Activated B cell treated with CpG ODN at 0.5 μM for 24 hours (primary cell): Measurements from ENCODE around the gene MRPL53. TPM values are rescaled to one million over a fixed set of nuclear protein-coding genes. Genes with fewer than 3 reads are reported as not detected.
A peak's percentile ranks its signal among the peaks of the same experiment; 100 is the strongest.

Experiments
- ATAC-seq: fragments of 200-7000 bp; cut with Tn5 transposase; one replicate; pipeline ENCODE4 v1.10.0; 2021; ENCODE audit warnings: low read depth, mild to moderate bottlenecking, moderate library complexity
- CTCF ChIA-PET: fragments of 350-600 bp; sonication (Branson Sonifier 250); formaldehyde crosslinking; loops from one replicate; lab custom pipeline; 2021; ENCODE audit warnings: antibody characterized with exemption; lab: Charles Lee
- POLR2A ChIA-PET: fragments of 350-600 bp; sonication (Branson Sonifier 250); formaldehyde crosslinking; loops from one replicate; lab custom pipeline; 2021; ENCODE audit warnings: antibody characterized with exemption; lab: Charles Lee
- DNase-seq: peaks from one replicate; pipeline ENCODE4 v3.0.0; 2022
- H3K27ac Mint-ChIP-seq: one replicate; pipeline ENCODE4 v1.8.0; 2020; ENCODE audit warnings: mixed read lengths
- H3K27me3 Mint-ChIP-seq: one replicate; pipeline ENCODE4 v1.8.0; 2021; ENCODE audit warnings: mixed read lengths
- H3K36me3 Mint-ChIP-seq: one replicate; pipeline ENCODE4 v1.8.0; 2021; ENCODE audit warnings: low read depth, mixed read lengths
- H3K4me1 Mint-ChIP-seq: one replicate; pipeline ENCODE4 v1.8.0; 2021; ENCODE audit warnings: mixed read lengths
- H3K4me3 Mint-ChIP-seq: one replicate; pipeline ENCODE4 v1.8.0; 2020; ENCODE audit warnings: mild to moderate bottlenecking, mixed read lengths
- H3K9me3 Mint-ChIP-seq: one replicate; pipeline ENCODE4 v1.8.0; 2020; ENCODE audit warnings: mixed read lengths
- intact Hi-C: fragments of 100-400 bp; cut with micrococcal nuclease; formaldehyde crosslinking; loops from one replicate; pipeline ENCODE4 v1.15.1; 2024
- total RNA-seq: library from RNA; stranded (reverse); gene quantifications from 2 replicates; pipeline ENCODE4 v1.2.3, GENCODE V29; 2022
- TF ChIP-seq, protein P1 (sequence below): fragments of 200-600 bp; IDR thresholded peaks from one replicate; pipeline ENCODE4 v1.8.0; 2022; ENCODE audit warnings: antibody characterized with exemption, mild to moderate bottlenecking

The MRPL53 gene
- total RNA-seq, 1 donor from 2014 or later: 86.9 TPM

DNA sequence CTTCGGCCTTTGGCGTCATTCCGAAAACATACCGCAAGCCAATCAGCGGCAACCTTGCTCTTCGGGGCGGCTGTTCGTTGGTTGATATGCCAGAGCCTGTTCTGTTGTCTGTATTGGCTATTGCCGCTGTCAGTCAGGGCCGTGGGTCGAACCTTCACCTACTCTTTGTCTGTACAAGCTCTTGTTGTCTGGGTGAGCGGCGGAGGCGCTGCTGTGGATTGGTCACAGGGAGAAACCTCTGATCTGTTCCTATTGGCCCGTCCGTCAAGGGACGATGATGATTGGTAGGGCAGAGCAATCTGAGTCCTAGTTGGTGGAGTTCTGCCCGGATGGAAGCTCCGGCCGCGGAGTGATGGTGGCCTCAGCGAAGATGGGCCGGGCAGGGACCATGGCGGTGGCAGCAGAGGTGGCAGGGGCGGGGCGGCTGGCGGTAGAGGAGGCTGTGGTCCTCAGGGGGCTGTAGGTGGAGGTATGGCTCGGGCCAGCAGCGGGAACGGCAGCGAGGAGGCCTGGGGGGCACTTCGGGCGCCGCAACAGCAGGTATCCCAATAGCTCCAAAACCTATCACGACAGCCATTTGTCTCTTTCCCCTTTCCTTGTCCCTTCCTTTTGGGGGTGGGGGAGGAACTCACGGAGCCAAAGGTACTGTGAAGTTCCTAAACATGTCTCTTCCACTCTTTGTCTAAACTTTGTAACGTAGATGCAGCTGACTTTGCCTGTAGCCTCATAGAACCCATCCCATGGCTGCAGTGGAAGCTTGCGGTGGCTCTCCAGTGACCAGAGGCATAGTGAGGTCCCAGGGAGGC is 14.1 kb downstream of the MRPL53 start, which contains the start of gene WBP1:
WBP1 (plus strand) TSS at position 307 of the 806 bp plus-strand sequence; CDS start at position 472, 165 bp downstream.
- ChIA-PET POLR2A (interaction anchor here (0.7 to 10.0 kb wide), 27 partner anchors 9 to 1224 kb away, joined by 3 to 127 read pairs (median 6); partner anchors contain the start of genes AUP1, C2orf81, CCDC142 and CCT7), CTCF (interaction anchor here (0.8 to 3.0 kb wide), 4 partner anchors 15 to 128 kb away, joined by 3 to 11 read pairs (median 3); partner anchors contain the start of gene MRPL53)
- TF ChIP-seq, protein P1, sequence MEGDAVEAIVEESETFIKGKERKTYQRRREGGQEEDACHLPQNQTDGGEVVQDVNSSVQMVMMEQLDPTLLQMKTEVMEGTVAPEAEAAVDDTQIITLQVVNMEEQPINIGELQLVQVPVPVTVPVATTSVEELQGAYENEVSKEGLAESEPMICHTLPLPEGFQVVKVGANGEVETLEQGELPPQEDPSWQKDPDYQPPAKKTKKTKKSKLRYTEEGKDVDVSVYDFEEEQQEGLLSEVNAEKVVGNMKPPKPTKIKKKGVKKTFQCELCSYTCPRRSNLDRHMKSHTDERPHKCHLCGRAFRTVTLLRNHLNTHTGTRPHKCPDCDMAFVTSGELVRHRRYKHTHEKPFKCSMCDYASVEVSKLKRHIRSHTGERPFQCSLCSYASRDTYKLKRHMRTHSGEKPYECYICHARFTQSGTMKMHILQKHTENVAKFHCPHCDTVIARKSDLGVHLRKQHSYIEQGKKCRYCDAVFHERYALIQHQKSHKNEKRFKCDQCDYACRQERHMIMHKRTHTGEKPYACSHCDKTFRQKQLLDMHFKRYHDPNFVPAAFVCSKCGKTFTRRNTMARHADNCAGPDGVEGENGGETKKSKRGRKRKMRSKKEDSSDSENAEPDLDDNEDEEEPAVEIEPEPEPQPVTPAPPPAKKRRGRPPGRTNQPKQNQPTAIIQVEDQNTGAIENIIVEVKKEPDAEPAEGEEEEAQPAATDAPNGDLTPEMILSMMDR: no peak
- intact Hi-C loops: loop anchor here (1.0 to 5.0 kb wide), 5 partner anchors 14 to 276 kb away; partner anchors contain the start of genes AUP1, HTRA2, MRPL53 and PCGF1
- Mint-ChIP-seq H3K36me3 (peaks cover 60% of the 10 kb centered on the region), H3K27me3 (no peaks in the 10 kb centered on the region), H3K9me3 (no peaks in the 10 kb centered on the region), H3K27ac (peak within 1 kb of the TSS; percentile 100), H3K4me1 (peaks cover 62% of the 10 kb centered on the region), H3K4me3 (peak within 1 kb of the TSS; percentile 99)
- DNase-seq (peak; percentile 87), ATAC-seq (peak; percentile 81)

DNA sequence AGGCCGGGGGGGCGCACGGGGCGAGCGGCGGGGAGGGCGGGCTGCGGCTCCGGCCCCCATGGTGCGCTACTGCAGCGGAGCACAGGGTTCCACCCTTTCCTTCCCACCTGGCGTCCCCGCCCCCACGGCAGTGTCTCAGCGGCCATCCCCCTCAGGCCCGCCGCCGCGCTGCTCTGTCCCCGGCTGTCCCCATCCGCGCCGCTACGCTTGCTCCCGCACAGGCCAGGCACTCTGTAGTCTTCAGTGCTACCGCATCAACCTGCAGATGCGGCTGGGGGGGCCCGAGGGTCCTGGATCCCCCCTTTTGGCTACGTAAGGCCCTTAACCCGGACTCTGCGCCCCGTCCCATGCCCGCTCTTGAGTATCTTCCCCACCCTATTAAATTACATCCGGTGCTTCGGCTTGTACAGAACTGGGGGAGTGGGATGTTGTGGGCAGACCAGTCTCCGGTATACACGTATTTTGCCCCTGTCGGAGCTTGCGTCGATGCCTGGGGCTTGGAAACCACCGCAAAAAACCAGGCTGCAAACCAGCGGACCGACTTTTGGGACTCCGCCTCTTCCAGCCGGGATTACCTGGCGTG is 14.8 kb downstream of the MRPL53 start:
- TF ChIP-seq, protein P1: no peak
- Mint-ChIP-seq H3K4me3 (peak overlapping the region; percentile 99), H3K27me3 (no peaks in the 10 kb centered on the region), H3K27ac (peak overlapping the region; percentile 100), H3K9me3 (no peaks in the 10 kb centered on the region), H3K36me3 (peaks cover 54% of the 10 kb centered on the region), H3K4me1 (peaks cover 62% of the 10 kb centered on the region)
- ChIA-PET CTCF (interaction anchor here (1.0 to 3.0 kb wide), 2 partner anchors 23 to 128 kb away, joined by 3 to 11 read pairs; no protein-coding TSS in a partner anchor), POLR2A (interaction anchor here (0.7 to 10.0 kb wide), 25 partner anchors 10 to 279 kb away, joined by 3 to 127 read pairs (median 8); partner anchors contain the start of genes AUP1, C2orf81, CCDC142 and DQX1)
- peak; percentile 42 for ATAC-seq
- intact Hi-C loops: loop anchor here (1.0 to 5.0 kb wide), 6 partner anchors 8 to 275 kb away; partner anchors contain the start of genes AUP1, HTRA2, MOGS and MRPL53
- peak; percentile 86 for DNase-seq

DNA sequence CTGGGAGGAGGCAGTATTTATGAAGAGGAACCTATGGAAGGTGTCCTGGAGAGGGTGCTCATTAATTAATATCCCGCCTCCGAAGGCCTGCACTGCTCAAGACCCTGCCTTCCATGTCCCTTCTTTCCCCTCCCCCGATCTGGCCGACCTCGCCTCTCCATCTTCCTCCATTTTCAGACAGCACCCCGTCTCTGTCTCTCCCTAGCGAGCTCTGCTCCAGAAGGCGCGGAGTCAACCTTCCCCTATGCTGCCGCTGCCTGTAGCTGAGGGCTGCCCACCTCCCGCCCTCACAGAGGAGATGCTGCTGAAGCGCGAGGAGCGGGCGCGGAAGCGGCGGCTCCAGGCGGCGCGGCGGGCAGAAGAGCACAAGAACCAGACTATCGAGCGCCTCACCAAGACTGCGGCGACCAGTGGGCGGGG is 15.3 kb downstream of the MRPL53 start:
- Mint-ChIP-seq H3K4me1 (peaks cover 65% of the 10 kb centered on the region), H3K4me3 (peak overlapping the region; percentile 99), H3K27ac (peak overlapping the region; percentile 100), H3K9me3 (no peaks in the 10 kb centered on the region), H3K27me3 (no peaks in the 10 kb centered on the region), H3K36me3 (peaks cover 49% of the 10 kb centered on the region)
- DNase-seq: no peak
- POLR2A ChIA-PET: interaction anchor here (1.0 to 10.0 kb wide), 16 partner anchors 10 to 275 kb away, joined by 4 to 127 read pairs (median 11); partner anchors contain the start of genes AUP1, C2orf81, CCDC142 and DOK1
- intact Hi-C loops: loop anchor here (1.0 to 5.0 kb wide), 2 partner anchors 8 to 275 kb away; partner anchors contain the start of gene MOGS
- ATAC-seq: no peak
- CTCF ChIA-PET: interaction anchor here (0.9 to 3.0 kb wide), 3 partner anchors 26 to 129 kb away, joined by 3 to 11 read pairs (median 7); partner anchors contain the start of genes C2orf81, CCDC142, TTC31 and WDR54
- TF ChIP-seq, protein P1: no peak

DNA sequence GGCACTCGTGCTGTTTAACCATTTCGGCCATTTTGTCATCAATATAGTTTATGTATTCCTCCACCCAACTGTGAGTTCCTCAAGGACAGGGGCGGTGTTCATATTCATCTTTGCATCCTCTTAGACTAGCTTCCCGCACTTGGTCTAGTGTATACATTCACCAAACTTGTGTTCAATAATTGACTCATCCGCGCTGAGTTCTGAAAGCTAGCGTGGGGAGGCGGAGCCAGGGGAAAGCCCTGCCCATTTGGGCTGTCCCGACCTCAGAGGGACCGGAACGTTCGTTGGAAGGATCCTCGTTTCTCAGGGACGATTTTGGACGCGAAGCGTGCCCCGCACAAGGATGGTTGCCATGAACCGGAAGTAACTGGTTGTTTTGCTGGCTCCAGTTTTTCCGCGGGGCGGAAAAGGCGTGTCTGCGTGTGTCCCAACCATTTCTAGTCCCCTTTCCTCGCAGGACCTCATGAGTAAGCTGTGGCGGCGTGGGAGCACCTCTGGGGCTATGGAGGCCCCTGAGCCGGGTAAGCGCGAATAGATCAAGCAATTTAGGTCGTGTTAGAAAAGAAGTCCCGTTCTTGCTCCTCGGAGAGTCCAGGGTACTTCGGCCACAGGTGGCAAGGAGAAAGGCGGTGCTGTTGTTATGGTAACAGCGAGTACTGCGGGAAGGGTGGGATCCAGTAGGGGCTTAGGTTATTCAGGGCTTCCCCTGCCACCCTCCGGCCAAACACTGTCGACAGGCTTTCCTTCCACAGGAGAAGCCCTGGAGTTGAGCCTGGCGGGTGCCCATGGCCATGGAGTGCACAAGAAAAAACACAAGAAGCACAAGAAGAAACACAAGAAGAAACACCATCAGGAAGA is 17.6 kb downstream of the MRPL53 start, which contains the start of gene INO80B:
INO80B (plus strand) TSS at position 434 of the 858 bp plus-strand sequence; CDS start at position 464, 30 bp downstream.
- ATAC-seq: peak; percentile 47
- intact Hi-C loops: loop anchor here (1.0 to 5.0 kb wide), 8 partner anchors 15 to 1220 kb away; partner anchors contain the start of genes AUP1, C2orf81, CCT7 and HTRA2
- H3K4me3 Mint-ChIP-seq: peak within 1 kb of the TSS; percentile 99
- TF ChIP-seq, protein P1: no peak
- ChIA-PET POLR2A (interaction anchor here (0.7 to 10.0 kb wide), 16 partner anchors 10 to 718 kb away, joined by 3 to 127 read pairs (median 8); partner anchors contain the start of genes AUP1, C2orf81, CCDC142 and DQX1), CTCF (interaction anchor here (1.1 to 2.8 kb wide), 6 partner anchors 14 to 133 kb away, joined by 3 to 12 read pairs (median 4); partner anchors contain the start of genes CCDC142, MRPL53 and TTC31)
- peaks cover 63% of the 10 kb centered on the region for H3K4me1 Mint-ChIP-seq
- H3K27me3 Mint-ChIP-seq: no peaks in the 10 kb centered on the region
- H3K36me3 Mint-ChIP-seq: peaks cover 32% of the 10 kb centered on the region
- DNase-seq: peak; percentile 94
- H3K9me3 Mint-ChIP-seq: no peaks in the 10 kb centered on the region
- peak within 1 kb of the TSS; percentile 100 for H3K27ac Mint-ChIP-seq
